HG02678 (cell line): ENCODE data around the gene SEMA4G.

Experiments used
- ATAC-seq: cut with Tn5 transposase; IDR thresholded peaks from one replicate; pipeline ENCODE4 v1.9.1; 2021; ENCODE audit warnings: mild to moderate bottlenecking, moderate library complexity; ENCODE audit not compliant: unreplicated experiment

The SEMA4G gene

DNA sequence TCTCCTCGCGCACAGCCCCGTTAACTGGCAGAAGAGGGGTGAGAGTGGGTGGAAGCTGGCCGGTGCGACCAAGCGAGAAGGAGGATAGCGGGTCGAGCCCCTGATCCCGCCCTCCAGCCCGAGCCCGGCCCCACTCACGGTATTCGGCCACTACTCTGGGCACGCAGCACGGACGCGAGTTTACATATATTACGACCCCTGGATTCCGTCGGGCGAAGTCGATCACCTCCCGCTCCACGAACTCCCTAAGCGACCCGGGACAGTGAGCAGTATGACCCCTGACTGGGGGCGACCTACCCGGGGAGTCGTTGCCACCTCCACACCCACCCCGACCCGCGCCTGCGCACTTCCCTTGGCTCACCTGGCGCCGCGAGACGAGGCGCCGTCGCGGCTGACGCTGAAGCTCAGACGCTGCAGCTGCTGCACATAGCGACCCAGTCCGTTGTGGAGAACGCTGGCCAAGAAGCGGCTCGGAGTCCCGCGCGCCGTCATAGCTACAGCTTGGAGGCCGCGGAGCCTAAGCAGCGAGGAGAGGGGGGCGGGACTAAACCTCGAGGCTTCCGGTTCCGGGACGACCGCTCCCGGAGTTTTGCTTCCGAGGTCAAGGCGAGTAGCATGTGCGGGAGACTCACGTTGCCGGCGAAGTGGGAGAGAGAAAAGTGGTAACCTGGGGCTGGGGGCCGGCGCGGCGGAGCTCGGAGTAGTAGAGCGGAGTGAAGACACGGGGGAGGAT is 17.8 kb downstream of the SEMA4G start, which contains the start of the genes MRPL43 and TWNK:
Gene MRPL43 (minus strand): TSS at position 546 of the 733 bp plus-strand sequence. CDS start 54 bp downstream, at position 492.
Gene TWNK (plus strand): TSS at position 592 of the 733 bp plus-strand sequence. CDS start 668 bp downstream, outside the sequence.
- ATAC-seq: peak; percentile 82

DNA sequence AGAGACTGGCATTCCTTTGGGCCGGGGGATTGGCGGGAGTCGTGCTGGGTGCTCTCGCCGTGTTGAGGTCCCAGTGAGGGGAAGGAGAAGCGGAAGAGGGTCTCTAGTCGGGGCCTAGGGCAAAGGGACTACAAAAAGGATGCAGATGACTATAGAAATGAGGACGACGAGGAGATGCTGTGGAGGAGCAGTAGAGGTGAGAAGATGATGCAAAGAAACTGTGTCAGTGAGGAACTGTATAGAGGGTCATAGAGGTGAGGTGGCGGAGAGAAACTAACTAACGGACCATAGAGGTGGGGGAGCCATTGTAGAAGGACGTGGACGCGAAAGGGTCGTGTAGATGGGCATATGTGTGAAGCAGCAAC is 18.4 kb downstream of the SEMA4G start:
- ATAC-seq: peak; percentile 7

DNA sequence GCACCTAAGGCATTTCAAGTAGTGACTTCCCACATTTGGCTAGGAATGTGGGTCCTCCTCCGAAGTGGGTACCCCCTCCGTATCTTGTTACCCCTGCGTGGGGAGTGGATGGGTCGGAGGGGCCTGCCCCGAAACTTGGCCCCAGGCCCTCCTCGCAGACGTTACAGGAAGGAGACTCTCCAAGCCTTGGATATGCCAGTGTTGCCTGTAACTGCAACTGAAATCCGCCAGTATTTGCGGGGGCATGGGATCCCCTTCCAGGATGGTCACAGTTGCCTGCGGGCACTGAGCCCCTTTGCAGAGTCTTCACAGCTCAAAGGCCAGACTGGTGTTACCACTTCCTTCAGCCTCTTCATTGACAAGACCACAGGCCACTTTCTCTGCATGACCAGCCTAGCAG is 18.9 kb downstream of the SEMA4G start:
- no peak for ATAC-seq

DNA sequence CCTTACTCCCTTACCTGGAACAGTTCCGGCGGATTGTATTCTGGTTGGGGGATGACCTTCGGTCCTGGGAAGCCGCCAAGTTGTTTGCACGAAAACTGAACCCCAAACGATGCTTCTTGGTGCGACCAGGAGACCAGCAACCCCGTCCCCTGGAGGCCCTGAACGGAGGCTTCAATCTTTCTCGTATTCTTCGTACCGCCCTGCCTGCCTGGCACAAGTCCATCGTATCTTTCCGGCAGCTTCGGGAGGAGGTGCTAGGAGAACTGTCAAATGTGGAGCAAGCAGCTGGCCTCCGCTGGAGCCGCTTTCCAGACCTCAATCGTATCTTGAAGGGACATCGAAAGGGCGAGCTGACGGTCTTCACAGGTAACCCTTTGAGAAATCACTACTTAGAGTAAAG is 19.8 kb downstream of the SEMA4G start:
- ATAC-seq: no peak

DNA sequence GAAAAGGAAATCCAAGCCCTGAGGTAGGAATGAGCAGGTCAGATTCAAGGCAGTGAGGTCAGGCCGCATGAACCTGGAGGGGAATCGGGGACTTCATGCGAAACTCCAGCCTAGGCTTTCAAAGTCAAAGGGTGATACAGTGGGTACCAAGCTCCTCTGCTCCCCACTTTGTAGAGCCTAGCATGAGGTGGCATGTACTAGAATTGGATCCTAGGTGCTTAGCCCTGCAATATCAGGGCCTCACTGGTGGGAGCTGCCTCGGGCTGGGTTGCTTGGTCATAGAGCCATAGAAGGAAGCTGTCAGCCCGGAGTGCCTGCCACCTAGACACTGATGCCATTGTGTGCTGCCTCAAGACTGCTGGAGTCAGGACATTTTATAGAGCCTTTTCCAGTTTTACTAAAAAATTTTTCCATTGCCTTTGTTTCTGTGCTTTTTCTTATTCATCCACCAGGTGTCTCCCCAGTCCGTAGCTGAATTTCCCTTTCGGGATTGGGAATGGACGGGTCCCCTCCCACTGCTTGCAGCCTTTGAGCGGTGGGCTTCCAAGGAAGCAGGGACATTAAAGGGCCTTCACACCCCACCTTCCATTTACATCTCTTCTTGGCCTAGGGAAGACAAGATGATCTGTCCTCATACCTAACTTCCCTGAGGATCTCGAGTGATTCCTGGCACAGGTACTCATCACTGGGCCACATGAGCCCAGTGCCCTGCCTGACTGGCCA is 24.8 kb downstream of the SEMA4G start:
- ATAC-seq: no peak

DNA sequence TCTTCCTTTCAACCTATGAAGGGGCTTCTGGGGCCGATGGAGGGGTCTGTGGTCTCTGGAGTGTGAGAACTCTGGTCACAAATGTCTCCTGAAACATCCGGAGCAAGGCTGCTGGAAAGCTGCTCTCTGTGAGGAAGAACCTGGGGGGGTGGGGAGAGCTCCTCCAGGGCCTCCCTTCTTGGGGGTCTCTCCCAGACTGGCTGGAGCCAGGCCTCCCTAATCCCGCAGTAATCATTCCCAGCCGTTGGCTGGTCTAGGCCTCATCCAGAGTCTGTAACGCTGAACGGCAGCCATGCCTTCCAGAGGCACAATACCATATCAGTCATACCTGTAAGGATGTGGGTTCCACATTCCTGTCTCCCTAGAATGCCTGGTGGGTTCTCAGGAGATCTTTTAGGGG is 25.9 kb downstream of the SEMA4G start:
- no peak for ATAC-seq

DNA sequence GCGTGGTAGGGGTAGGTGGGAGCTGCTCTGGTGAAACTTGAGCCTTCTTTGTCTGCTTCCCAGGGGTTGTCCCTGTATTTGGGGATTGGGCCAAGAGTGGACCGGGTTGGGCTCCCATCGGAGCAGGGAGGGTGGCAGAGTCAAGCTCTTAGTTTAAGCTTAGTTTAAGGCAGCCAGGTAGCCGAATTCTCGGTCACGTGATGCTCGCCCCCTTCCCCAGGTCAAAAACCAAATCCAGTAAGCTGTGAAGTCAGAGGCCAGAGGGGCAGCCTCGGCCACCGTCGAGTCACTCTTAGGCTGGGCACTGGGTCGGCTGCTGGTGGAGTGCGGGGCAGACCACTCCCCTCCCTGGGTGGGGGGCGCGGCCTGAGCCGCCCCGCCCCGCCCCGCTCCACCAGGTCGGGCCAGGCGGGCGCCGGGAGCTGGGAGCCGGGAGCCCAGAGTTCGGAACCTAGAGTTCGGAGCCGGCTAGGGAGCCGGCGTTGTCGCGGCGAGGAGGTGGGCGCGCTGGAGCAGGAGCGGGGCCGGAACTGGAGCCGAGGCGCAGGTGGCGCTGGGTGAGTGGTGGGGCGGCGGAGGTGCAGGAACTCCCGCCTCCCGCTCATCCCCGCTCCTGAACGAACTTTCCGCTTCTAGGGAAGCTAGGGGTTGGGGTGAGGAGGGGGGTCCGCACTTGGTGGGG is 27.5 kb downstream of the SEMA4G start:
- peak; percentile 21 for ATAC-seq

DNA sequence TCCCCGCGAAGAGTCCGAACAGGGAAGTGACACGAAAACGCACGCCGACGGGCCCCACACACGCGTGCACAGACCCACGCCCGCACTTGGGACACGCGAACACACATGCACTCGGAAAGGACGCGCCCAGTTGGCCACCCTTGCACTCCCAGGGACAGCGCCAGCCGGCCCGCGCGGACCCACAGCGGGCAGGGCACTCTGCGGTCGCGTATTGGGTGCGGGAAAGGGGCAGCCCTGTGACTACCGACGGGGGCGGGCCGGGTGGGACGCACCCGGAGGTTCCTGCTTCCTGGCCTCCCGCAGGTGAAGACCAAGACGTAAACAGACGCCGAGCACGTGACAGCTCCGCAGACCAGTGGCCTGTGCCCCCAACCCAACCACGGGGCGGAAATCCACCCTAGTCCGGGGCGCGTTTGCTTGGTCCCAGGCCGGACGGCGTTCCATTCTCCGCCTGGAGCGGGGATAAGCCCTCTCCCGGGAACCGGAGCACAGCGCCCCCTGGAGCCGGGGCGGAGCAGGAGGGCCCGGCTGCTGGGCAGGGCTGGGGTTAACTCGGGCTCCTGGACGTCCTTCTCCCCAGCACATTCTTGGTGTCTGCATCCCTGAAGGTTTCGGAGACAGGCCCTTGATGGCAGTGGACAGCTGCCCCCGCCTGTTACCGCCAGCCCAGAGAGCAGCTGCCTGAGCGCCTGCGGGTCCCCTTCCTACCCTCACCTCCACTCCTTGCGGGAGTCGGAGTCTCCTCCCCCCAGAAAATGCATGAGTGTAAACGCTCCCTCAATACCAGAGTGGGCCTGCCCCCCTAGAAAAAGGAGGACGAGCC is 28.3 kb downstream of the SEMA4G start:
- ATAC-seq: peak; percentile 38

DNA sequence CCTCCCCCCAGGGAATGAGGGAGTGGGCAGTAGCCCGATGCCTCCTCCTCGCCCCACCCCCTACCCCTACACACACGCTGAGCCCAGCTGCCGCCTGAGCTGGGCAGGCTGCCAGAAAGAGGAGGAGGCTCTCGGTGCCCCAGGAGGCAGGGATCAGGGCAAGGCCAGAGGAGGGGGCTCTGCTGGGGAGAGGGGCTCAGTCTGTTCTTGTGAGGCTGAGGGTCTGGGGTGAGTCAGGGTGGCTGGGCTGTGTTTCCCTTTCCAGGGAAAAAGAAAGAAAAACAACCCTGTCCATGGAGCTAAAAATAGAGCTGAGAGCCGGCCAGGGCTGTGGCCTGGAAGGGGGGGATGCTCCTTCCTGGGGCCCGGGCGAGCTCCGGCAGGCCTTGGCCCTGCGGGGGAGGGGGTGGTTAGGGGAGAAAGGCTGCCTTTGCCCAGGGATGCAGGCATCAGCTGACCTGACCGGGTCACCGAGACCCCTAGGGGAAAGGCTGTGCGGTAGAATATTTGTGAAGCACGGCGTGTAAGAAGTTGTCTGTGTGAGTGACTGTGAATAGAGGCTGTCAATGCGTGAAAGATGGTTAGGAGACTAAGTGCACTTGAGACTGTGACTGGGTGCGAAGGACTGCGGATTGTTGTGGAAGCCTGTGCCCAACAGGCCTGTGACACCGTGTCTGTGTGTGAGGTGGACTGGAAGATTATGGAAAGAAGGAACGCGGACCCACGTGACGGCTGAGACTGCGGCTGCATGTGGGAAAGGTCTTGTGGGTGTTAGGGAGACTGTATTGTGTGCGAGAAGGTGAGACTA is 29.1 kb downstream of the SEMA4G start:
- ATAC-seq: peak; percentile 28

DNA sequence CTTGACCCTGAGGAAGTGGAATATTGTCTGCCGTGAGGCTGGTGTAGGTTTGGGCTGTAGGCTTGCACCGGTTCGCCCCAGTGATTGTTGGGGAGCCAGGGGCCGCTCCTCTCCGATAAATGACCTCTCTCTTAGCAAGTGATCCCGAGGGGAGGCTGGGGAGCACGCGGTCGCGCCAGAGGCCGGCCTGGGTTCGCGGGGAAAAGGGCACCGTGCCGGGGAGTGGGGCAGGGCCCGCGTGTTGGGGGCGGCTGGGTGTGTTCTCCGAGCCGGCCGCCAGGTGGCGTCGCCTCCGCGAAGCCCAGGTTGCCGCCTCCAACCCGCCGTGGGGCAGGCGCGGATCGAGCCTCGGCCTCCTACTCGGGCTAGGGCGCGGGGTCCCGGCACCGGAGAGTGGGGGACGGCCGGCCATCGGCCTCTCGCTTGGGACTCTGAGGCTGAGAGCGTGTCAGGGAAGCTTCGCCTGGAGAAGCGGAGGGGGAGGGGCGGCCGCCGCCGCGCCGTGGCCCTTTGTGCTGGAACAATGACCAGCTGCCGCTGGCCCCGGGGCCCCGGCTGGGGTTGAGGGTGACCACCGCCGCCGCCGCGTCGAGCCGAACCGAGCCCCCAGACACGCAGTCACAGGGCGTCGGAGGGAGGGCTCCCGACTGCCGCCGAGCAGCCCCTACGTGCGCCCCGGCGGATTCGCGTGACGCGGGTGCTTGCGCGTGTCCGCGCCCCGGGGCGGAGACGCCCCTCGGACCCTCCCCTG is 29.9 kb downstream of the SEMA4G start:
- ATAC-seq: peak; percentile 44

DNA sequence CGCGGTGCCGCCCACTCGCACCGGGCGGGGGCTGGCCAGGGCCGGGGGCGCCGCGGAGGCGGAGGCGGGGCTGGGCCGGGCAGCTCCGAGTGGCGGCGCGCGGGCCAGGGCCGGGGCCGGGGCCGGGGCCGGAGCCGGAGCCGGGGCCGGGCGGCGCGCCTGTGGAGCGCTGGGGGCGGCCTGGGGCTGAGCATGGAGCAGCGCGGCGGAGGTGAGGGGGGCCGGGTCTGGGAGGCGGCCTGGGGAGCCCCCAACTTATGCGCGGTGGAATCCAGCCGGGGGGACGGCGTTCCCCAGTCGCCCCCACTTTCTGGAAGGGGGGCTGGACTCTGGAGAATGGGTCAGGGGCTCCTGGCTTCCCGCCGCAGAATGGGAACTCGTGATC is 30.4 kb downstream of the SEMA4G start, which contains the start of gene LZTS2:
Gene LZTS2 (plus strand): TSS at position 67 of the 385 bp plus-strand sequence. CDS start 2,731 bp downstream, outside the sequence.
- ATAC-seq: no peak

DNA sequence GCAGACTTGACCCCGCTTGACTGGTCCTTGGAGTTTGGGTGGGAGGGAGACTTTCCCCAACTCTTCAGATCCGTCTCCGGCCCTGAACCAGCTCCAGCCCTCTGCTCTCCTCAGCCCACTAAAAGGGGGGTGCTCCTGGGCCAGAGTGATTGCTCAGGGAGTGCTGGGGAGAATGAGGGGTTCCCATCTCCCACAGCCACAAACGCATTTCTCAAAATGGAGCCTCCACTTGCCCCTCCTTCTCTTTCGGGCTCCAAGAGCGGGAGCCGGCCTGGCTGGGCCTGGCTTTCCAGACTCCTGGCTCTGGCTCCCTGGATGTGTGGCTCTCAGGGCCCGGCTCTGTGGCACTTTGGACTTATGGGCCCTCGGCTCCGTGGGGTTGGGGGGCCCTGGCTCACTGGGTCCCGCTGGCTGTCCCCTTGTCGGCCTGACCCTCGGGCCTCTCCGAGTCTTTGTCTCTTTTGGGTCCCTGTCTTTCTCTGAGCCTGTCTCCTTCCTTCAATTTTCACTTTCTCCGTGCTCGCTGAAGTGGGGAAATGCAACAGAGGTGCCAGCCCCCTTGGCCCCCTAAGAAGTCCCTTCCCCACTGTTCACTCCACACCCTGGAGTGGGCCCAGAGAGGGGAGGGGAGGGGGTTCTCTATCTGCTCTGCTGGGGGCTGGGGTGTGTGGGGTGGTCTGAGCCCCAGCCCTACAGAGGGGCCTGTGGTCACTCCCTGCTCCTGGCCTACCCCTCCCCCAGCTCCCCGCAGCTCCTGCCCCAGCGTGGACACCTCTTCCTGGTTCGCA is 31.0 kb downstream of the SEMA4G start:
- no peak for ATAC-seq

DNA sequence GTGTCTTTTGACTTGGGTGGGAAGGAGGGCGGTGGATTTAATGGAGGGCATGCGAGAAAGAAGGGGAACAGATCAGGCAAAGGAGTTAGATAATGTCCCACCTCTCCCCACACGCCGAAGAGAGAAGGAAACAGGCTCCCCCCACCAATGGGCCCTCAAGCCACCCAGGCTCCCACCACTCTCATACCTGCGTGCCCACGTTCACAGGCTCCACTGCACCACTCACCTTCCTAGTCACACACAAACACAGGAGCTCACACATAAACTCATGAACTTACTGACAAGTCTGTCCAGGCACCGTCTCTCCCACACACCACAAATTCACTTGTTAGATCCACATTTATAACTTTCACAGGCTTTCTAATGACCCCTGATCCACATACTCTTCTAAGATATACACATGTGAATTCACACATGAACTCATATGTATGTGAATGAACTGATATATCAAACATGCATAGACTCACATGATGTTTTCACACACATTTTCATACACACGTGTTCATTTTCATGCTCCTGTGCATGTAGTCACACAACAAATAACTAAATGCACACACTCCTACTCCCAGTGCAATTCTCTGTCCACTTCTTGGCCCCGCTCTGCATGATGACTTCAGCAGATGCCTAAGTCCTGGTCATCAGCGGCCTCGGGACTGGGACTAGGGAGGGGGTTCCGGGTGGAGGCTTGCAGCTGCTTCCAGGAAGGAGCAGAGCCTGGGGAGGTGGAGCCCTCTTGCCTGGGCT is 31.8 kb downstream of the SEMA4G start:
- ATAC-seq: no peak

DNA sequence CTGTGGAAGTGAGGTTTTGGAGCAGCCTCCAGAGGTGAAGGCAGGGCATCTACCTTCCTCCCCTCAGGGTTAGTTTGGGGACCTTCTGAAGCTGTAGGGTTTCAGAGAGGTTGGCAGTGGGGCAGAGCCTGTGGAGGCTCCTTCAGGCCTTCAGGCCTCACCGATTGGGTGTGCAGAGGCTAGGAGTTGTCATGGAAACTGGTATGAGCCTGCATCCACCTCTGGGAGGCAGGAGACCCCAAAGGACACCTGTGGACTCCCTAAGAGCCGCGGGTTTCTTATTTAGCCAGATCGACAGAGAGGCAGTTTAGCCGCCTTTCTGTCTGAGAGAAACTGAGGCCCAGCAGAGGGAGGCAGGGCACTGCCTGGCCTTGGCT is 32.3 kb downstream of the SEMA4G start:
- ATAC-seq: no peak

DNA sequence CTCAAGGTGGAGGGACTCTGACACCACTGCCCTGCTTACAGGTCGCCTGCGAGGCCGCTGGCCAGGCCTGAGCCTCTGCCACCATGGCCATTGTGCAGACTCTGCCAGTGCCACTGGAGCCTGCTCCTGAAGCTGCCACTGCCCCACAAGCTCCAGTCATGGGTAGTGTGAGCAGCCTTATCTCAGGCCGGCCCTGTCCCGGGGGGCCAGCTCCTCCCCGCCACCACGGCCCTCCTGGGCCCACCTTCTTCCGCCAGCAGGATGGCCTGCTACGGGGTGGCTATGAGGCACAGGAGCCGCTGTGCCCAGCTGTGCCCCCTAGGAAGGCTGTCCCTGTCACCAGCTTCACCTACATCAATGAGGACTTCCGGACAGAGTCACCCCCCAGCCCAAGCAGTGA is 33.2 kb downstream of the SEMA4G start:
- ATAC-seq: no peak

DNA sequence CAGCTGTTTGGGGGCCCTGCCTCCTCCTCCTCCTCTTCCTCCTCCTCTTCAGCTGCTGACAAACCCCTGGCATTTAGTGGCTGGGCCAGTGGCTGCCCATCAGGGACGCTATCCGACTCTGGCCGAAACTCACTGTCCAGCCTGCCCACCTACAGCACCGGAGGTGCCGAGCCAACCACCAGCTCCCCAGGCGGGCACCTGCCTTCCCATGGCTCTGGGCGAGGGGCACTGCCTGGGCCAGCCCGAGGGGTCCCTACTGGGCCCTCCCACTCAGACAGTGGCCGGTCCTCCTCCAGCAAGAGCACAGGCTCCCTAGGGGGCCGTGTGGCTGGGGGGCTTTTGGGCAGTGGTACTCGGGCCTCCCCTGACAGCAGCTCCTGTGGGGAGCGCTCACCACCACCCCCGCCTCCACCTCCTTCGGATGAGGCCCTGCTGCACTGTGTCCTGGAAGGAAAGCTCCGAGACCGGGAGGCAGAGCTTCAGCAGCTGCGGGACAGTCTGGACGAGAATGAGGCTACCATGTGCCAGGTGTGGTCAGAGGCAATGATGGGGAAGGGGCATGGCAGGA is 34.4 kb downstream of the SEMA4G start:
- no peak for ATAC-seq

DNA sequence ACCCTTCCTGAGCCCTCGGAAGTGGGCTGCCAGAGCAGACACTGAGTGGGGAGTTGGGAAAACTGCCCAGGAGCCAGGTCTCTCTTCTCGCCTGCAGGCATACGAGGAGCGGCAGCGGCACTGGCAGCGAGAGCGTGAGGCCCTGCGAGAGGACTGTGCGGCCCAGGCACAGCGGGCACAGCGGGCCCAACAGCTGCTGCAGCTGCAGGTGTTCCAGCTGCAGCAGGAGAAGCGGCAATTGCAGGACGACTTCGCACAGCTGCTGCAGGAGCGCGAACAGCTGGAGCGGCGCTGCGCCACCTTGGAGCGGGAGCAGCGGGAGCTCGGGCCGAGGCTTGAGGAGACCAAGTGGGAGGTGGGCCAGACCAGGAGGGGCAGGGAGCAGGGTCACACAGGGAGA is 36.1 kb downstream of the SEMA4G start:
- no peak for ATAC-seq
